Activated CD4-positive, alpha-beta memory T cell treated with anti-CD3 and anti-CD28 coated beads, Interleukin-2, amount 10 ng/mL, durations not matched to agents 7 days and 5 days (primary cell): Measurements from ENCODE around the gene SCARF2. TPM values are rescaled to one million over a fixed set of nuclear protein-coding genes. Genes with fewer than 3 reads are reported as not detected.
A peak's percentile ranks its signal among the peaks of the same experiment; 100 is the strongest.

Experiments
- CTCF ChIA-PET: fragments of 350-600 bp; sonication (Branson Sonifier 250); formaldehyde crosslinking; loops from one replicate; lab custom pipeline; 2021; ENCODE audit warnings: antibody characterized with exemption, inconsistent platforms; lab: Charles Lee
- POLR2A ChIA-PET: fragments of 350-600 bp; sonication (Branson Sonifier 250); formaldehyde crosslinking; loops from one replicate; lab custom pipeline; 2021; ENCODE audit warnings: antibody characterized with exemption; lab: Charles Lee
- DNase-seq: peaks from one replicate; pipeline ENCODE4 v3.0.0-alpha.2; 2020
- H3K27ac Mint-ChIP-seq: one replicate; pipeline ENCODE4 v1.8.0; 2021; ENCODE audit warnings: mild to moderate bottlenecking, mixed read lengths
- H3K27me3 Mint-ChIP-seq: one replicate; pipeline ENCODE4 v1.8.0; 2021; ENCODE audit warnings: mixed read lengths
- H3K36me3 Mint-ChIP-seq: one replicate; pipeline ENCODE4 v1.8.0; 2021; ENCODE audit warnings: low read depth, mixed read lengths
- H3K4me1 Mint-ChIP-seq: one replicate; pipeline ENCODE4 v1.8.0; 2021; ENCODE audit warnings: mixed read lengths
- H3K4me3 Mint-ChIP-seq: one replicate; pipeline ENCODE4 v1.8.0; 2021; ENCODE audit warnings: mild to moderate bottlenecking, mixed read lengths
- H3K9me3 Mint-ChIP-seq: one replicate; pipeline ENCODE4 v1.8.0; 2021; ENCODE audit warnings: mixed read lengths
- total RNA-seq, 2 experiments: library from RNA; stranded (reverse); gene quantifications; one replicate each; pipeline ENCODE4 v1.2.3, GENCODE V29; 2021

The SCARF2 gene
- total RNA-seq, 2 experiments from 2014 or later: 1.1 to 1.2 TPM

DNA sequence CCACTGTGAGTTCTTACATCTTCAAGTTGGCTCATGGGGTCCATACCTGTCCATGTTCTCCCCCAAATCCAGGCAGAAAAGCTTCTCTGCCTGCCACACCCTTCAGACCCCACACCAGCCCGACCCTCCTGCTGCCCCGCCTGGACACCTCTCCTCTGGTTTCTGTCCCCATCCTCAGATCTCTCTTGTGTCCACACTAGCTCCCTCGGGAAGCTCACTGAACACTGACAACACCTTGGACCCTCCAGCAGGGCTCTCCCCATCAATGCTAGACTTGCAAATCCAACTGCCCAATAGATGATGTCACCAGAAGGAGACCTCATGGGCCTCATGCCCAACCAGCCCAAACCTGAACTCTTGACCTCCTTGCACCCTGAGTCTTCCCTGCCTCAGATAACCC lies 2.9 kb downstream of the SCARF2 start:
- Mint-ChIP-seq H3K9me3 (no peaks in the 10 kb centered on the region), H3K27ac (no peak overlapping the region), H3K27me3 (peaks cover 70% of the 10 kb centered on the region), H3K4me3 (no peak overlapping the region), H3K4me1 (peaks cover 25% of the 10 kb centered on the region), H3K36me3 (peaks cover 3% of the 10 kb centered on the region)
- CTCF ChIA-PET: no interaction called here
- POLR2A ChIA-PET: interaction anchor here (1.3 kb wide), 1 partner anchor 59 kb away, joined by 4 read pairs; no protein-coding TSS in a partner anchor
- DNase-seq: no peak

DNA sequence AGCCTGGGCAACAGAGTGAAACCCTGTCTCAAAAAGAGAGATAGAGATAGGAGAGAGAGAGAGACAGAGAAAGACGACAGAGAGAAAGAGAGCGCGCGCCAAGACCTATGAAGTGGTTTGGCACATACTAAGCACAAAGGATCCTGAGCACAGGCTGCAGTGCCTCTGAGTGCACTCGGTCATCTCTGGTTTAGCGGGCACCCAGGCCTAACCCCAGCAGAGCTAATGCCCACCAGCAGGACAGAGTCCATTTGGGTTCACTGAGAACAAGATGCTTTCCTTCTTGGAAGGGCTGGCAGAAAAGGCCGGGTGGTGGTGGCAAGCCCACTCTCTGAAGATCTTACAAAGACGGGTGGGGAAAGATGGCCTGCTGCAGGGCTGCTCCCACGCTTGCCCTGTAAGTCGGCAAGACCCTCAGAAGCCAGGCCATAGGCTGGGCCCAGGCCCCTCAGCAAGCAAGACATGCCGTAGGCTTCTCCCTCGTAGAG lies 3.3 kb downstream of the SCARF2 start:
- CTCF ChIA-PET: no interaction called here
- H3K4me1 Mint-ChIP-seq: peaks cover 26% of the 10 kb centered on the region

DNA sequence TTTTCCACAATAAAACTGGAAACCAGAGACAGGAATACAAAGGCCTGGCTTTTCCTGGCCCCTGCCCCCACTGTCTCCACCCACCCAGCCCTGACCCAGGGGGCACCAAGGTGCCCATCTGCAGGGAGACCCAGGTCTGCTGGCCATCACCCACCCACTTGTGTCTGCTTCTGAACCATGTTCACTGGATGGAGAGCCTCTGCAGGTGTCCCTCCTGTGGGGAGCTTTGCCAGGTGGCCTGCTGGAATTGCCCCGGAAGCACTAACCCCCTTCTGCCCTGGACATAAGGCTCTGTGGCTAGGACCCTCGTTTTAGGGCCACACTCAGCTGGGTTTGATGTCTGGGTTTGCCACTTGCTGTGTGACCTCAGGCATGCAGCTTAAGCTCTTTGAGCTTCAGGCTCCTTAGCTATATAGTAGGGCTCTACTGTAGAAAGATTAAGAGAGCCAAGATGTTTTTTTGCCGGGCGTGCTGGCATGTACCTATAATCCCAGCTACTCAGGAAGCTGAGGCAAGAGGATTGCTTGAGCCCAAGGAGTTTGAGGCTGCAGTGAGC lies 3.9 kb downstream of the SCARF2 start:
- H3K27me3 Mint-ChIP-seq: peaks cover 72% of the 10 kb centered on the region
- CTCF ChIA-PET: no interaction called here
- POLR2A ChIA-PET: interaction anchor here (1.0 to 1.3 kb wide), 2 partner anchors 30 to 60 kb away, joined by 3 to 4 read pairs; no protein-coding TSS in a partner anchor

More for the DNA sequence above, 3.3 kb downstream of the SCARF2 start:
- Mint-ChIP-seq H3K36me3 (peaks cover 3% of the 10 kb centered on the region), H3K27me3 (peaks cover 70% of the 10 kb centered on the region), H3K27ac (no peak overlapping the region), H3K9me3 (no peaks in the 10 kb centered on the region), H3K4me3 (no peak overlapping the region)
- POLR2A ChIA-PET: interaction anchor here (1.0 to 1.3 kb wide), 2 partner anchors 29 to 59 kb away, joined by 3 to 4 read pairs; no protein-coding TSS in a partner anchor
- DNase-seq: no peak

DNA sequence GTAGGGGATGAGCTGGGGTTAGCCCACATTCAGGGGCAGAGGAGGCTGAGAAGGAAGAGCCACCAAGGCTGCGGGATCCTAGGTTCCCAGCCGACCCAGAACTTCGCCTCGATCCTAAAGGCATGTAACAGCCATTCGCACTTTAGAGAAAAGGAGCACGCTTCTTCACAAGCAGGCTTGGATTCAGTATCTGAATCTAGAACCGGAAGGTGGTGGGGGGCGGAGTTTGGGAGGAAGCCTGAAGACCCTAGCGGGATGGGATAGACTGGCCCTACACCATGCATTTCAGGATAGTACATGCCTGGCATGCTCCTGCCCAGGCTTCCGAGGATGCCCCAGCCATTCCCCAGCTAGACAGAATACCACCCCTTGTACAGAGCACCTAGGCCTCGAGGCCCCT lies 4.4 kb downstream of the SCARF2 start:
- Mint-ChIP-seq H3K9me3 (no peaks in the 10 kb centered on the region), H3K4me3 (no peak overlapping the region), H3K4me1 (peaks cover 32% of the 10 kb centered on the region), H3K27ac (no peak overlapping the region), H3K36me3 (no peaks in the 10 kb centered on the region), H3K27me3 (peaks cover 70% of the 10 kb centered on the region)
- ChIA-PET POLR2A (no interaction called here), CTCF (no interaction called here)
- DNase-seq: no peak

More for the DNA sequence above, 3.9 kb downstream of the SCARF2 start:
- no peaks in the 10 kb centered on the region for H3K9me3 Mint-ChIP-seq
- H3K36me3 Mint-ChIP-seq: peaks cover 3% of the 10 kb centered on the region
- H3K4me1 Mint-ChIP-seq: peaks cover 31% of the 10 kb centered on the region
- no peak overlapping the region for H3K4me3 Mint-ChIP-seq
- no peak overlapping the region for H3K27ac Mint-ChIP-seq
- DNase-seq: no peak

DNA sequence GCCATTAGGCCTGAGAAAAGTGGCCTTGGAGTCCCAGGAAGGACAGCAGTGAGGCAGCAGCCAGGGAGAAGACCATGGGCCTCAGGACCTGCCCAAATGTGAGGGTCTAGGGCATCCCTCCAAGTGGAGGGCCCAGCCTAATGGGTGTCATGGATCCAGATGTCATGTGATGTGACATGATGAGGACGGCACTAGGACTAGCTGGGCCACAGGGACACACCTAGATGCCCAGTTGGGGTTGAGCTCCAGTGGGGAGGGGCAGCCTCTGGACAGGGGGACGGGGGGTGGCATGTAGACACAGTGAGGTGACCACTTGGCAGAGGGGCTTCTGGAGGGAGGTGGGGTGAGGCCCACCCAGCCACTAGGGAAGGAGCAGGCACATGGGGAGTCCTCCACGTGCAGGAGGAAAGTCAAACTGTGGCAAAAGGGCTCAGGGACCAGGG lies 5.4 kb downstream of the SCARF2 start:
- POLR2A ChIA-PET: no interaction called here
- H3K27ac Mint-ChIP-seq: no peak overlapping the region
- no peaks in the 10 kb centered on the region for H3K36me3 Mint-ChIP-seq
- no peak for DNase-seq
- H3K4me1 Mint-ChIP-seq: peaks cover 31% of the 10 kb centered on the region
- no peaks in the 10 kb centered on the region for H3K9me3 Mint-ChIP-seq
- H3K4me3 Mint-ChIP-seq: no peak overlapping the region
- peaks cover 73% of the 10 kb centered on the region for H3K27me3 Mint-ChIP-seq
- CTCF ChIA-PET: no interaction called here

DNA sequence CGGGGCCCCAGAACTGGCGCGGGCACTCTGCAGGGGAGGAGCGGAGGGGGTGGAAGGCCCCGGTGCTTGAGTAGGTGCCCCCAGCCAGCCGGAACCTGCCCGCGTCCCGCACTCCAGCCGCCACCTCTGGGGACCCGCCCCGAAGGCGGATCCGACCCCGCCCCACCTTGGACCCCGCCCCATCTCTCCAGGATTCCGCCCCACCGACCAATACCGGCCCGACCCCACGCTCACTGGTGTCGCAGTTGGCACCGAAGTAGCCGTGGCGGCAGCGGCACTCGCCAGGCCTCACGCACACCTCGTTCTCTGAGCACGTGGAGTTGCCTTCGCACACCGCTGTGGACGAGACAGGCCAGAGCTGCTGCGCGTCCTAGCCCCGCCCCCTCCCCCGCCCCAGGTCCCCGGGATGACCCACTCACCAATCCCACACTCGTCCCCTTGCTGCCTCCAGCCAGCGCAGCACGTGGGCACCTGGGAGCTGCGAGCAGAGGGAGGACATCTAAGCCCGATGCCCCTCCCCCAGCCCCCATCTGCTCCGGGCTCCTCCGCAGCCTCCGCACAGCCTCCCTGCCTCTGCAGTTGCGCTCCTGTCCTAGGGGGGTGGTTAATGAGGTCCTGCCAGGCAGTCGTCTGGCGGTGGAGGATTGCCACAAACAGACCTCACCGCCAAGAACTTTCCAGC lies 6.0 kb downstream of the SCARF2 start:
- ChIA-PET CTCF (interaction anchor here (0.6 kb wide), 1 partner anchor 13 kb away, joined by 3 read pairs; no protein-coding TSS in a partner anchor), POLR2A (no interaction called here)
- Mint-ChIP-seq H3K27me3 (peaks cover 73% of the 10 kb centered on the region), H3K4me1 (peaks cover 24% of the 10 kb centered on the region), H3K27ac (no peak overlapping the region), H3K4me3 (no peak overlapping the region), H3K9me3 (no peaks in the 10 kb centered on the region), H3K36me3 (no peaks in the 10 kb centered on the region)
- DNase-seq: no peak

DNA sequence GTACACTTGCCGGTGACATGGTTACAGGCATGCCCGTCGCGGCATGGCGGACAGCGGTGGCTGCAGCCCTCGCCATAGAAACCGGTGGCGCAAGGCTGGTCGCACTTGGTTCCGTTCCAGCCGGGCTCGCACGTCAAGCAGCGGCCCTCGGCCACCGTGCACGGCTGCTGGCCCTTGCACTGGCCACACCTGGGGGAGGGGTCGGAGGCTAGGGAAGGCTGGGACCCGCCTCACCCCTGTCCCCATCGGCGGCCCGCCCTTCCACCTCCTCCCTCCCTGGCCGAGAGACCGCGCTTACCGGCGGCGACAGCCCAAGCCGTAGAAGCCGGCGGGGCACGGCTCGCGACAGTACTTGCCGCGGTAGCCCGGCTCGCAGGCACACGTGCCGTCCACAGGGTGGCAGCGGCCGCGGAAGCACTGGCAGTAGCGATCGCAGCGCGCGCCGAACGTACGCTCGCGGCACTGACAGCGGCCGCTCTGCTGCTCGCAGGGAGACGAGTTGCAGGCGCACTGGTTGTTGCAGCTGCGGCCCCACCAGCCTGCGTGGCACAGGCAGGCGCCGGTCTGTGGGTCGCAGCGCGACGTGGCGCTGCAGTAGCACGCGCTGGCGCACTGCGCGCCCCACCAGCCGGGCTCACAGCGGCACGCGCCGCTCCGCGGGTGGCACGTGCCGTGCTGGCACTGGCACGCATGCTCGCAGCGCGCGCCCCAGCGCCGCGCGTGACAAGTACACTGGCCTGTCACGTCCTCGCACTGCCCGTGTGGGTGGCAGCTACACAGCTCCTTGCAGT lies 6.7 kb downstream of the SCARF2 start:
- Mint-ChIP-seq H3K4me3 (peak overlapping the region; percentile 64), H3K27me3 (peaks cover 73% of the 10 kb centered on the region), H3K27ac (no peak overlapping the region), H3K36me3 (no peaks in the 10 kb centered on the region), H3K4me1 (peaks cover 23% of the 10 kb centered on the region), H3K9me3 (no peaks in the 10 kb centered on the region)
- DNase-seq: peak; percentile 65
- ChIA-PET CTCF (interaction anchor here (0.6 to 3.3 kb wide), 2 partner anchors 12 to 13 kb away, joined by 3 to 16 read pairs; no protein-coding TSS in a partner anchor), POLR2A (no interaction called here)

DNA sequence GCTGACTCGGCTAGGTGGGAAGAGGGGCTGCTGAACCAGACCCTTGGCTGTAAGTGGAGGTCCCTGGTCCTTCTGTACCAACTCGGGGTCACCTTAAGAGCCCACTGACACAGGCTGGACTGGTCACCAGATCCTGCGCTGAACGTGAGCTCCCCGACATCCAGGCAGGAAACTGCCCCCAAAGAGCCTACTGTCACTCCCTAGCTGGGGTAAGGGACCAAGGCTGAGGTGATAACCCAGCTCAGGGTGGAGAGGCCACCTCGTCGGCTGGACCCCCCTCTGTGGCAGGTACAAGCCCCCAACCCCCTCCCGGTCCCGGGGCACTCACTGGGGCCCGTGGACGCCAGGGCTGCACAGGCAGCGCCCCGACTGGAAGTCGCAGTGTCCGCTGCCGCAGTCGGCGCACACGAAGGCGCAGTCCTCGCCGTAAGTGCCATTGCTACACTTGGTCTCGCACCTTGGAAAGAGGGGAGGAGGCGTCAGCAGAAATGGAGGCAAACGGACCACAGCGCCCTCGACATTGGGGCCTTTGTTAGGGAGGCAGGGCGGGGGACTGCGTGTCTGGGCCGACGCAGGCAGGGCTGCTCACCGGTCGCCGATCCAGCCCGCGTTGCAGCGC lies 7.4 kb downstream of the SCARF2 start:
- Mint-ChIP-seq H3K4me3 (peak overlapping the region; percentile 64), H3K27ac (no peak overlapping the region), H3K9me3 (no peaks in the 10 kb centered on the region), H3K27me3 (peaks cover 66% of the 10 kb centered on the region), H3K4me1 (peaks cover 21% of the 10 kb centered on the region), H3K36me3 (no peaks in the 10 kb centered on the region)
- ChIA-PET POLR2A (interaction anchor here (1.2 to 1.3 kb wide), 2 partner anchors 64 to 78 kb away, joined by 3 to 5 read pairs; no protein-coding TSS in a partner anchor), CTCF (interaction anchor here (1.8 to 3.3 kb wide), 2 partner anchors 12 to 26 kb away, joined by 5 to 16 read pairs; no protein-coding TSS in a partner anchor)
- no peak for DNase-seq

DNA sequence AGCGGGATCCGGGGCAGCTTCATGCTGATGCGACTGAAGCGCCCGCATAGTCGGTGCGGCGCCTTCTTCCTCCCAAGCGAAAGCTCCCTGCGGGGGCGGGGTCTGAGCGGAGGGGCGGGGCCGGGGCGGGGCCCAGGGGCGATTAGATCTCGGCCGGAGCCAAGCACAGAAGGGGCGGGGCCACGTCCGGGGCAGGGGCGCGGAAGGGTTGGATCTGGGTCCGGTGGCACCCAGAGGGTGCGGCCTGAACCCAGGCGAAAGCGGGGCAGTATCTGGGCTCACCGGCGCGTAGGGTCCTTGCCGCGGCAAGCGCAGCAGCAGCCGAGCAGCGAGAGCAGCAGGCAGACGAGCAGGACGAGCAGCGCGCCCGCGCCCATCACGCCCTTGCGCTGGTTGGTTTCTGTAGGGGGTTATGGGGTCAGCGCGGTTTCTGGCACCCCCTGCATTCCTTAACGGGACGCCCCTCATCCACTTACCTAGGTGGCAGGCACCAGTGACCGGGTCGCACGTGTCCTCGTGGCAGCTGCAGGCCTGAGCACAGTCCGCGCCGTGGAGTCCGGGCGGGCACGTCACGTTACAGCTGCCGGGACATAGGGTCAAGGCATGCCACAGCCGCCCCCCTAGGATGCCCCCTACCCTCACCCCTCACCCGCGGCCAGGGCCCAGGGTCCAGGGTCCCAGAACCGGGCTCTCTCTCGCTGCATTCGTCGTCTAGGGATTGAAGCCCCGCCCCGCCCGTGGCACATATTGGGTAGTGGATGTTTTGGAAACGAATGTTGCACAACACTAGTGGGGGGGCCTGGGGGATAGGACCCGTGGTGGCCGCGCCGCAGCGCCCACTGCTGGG lies 8.1 kb downstream of the SCARF2 start:
- Mint-ChIP-seq H3K27ac (no peak overlapping the region), H3K4me3 (peak overlapping the region; percentile 64), H3K27me3 (peaks cover 62% of the 10 kb centered on the region), H3K36me3 (no peaks in the 10 kb centered on the region), H3K9me3 (no peaks in the 10 kb centered on the region), H3K4me1 (peaks cover 21% of the 10 kb centered on the region)
- ChIA-PET CTCF (interaction anchor here (0.6 to 3.3 kb wide), 3 partner anchors 11 to 403 kb away, joined by 4 to 16 read pairs (median 5); no protein-coding TSS in a partner anchor), POLR2A (interaction anchor here (1.2 to 1.3 kb wide), 2 partner anchors 65 to 79 kb away, joined by 3 to 5 read pairs; no protein-coding TSS in a partner anchor)
- DNase-seq: peak; percentile 87

DNA sequence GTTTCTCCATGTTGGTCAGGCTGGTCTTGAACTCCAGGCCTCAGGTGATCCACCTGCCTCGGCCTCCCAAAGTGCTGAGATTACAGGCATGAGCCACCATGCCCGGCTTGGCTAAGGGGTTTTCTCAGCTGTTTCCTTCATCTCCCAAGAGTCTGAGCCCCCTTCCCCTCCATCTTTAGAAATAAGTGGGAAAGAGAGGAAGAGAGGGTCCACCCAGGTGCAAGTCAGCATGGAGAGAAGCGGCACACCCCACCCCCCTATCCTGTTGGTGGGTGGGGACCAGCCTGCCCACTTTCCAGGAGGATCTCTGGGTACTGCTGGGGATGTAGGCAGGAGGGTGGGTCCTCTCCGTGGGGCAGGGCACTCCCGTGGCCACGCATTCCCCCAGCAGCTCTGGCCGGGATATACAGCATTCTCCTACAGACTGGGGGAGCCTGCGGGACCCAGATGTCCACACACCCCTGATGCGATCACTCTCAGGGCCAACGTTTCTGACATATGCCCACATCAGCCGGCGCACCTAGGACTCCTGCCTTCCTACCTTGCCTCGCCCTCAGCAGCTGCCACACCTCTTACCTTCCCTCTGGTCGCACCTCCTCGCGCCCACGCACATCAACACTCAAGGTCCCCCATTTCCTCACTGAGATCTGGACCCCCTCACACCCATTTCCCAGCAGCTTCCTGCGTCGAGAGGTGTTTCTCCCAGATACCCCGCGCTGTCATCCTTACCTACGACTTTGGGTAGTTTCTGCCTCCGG lies 8.9 kb downstream of the SCARF2 start:
- peaks cover 21% of the 10 kb centered on the region for H3K4me1 Mint-ChIP-seq
- ChIA-PET POLR2A (interaction anchor here (0.8 to 1.3 kb wide), 4 partner anchors 36 to 80 kb away, joined by 3 to 5 read pairs (median 3); partner anchors contain the start of gene MED15), CTCF (interaction anchor here (1.8 to 3.3 kb wide), 2 partner anchors 10 to 28 kb away, joined by 5 to 16 read pairs; no protein-coding TSS in a partner anchor)
- DNase-seq: no peak
- H3K27ac Mint-ChIP-seq: no peak overlapping the region
- peaks cover 58% of the 10 kb centered on the region for H3K27me3 Mint-ChIP-seq
- H3K9me3 Mint-ChIP-seq: no peaks in the 10 kb centered on the region
- peak overlapping the region; percentile 64 for H3K4me3 Mint-ChIP-seq
- H3K36me3 Mint-ChIP-seq: no peaks in the 10 kb centered on the region

DNA sequence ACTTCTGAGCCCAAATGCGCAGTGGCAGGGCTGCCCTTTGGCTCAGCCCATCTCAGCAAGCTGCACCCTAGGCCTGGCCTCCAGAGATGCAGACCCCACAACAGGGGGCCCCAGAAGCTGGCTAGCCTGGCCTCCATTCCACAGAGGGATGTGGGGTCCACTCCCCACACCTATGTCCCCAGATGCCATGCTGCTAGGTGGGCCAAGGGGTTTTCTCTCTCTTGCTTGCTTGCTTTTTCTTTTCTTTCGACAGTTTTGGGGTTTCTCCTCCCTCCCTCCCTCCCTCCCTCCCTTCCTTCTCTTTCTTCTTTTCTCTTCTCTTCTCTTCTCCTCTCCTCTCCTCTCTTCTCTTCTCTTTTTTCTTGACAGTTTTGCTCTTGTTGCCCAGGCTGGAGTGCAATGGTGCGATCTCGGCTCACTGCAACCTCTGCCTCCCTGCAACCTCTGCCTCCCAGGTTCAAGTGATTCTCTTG lies 9.6 kb downstream of the SCARF2 start:
- no peak overlapping the region for H3K4me3 Mint-ChIP-seq
- ChIA-PET CTCF (interaction anchor here (1.6 to 3.3 kb wide), 2 partner anchors 9 to 29 kb away, joined by 8 to 16 read pairs; no protein-coding TSS in a partner anchor), POLR2A (interaction anchor here (0.8 to 1.0 kb wide), 2 partner anchors 36 to 80 kb away, joined by 3 read pairs; partner anchors contain the start of gene MED15)
- no peak overlapping the region for H3K27ac Mint-ChIP-seq
- no peaks in the 10 kb centered on the region for H3K9me3 Mint-ChIP-seq
- H3K36me3 Mint-ChIP-seq: no peaks in the 10 kb centered on the region
- H3K4me1 Mint-ChIP-seq: peaks cover 21% of the 10 kb centered on the region
- peaks cover 59% of the 10 kb centered on the region for H3K27me3 Mint-ChIP-seq
- no peak for DNase-seq
